Endothelial cell of umbilical vein (primary cell): ENCODE results near the gene USB1. TPM values are rescaled to one million over a fixed set of nuclear protein-coding genes. Genes with fewer than 3 reads are reported as not detected.

Experiments used
- BruUV-seq: library from RNA; stranded (reverse); fragments of 400-500 nt; replicated peaks from 2 replicates; lab custom pipeline; 2021; lab: Mats Ljungman, UMichigan
- CTCF ChIA-PET: fragments of 300-600, 350-600 bp; sonication (Branson Sonifier 250); formaldehyde crosslinking; loops from one replicate; lab custom pipeline; 2021; ENCODE audit warnings: antibody characterized with exemption, inconsistent platforms; lab: Charles Lee
- POLR2A ChIA-PET: fragments of 300-600, 350-600 bp; sonication (Branson Sonifier 250); formaldehyde crosslinking; loops from one replicate; lab custom pipeline; 2021; ENCODE audit warnings: antibody characterized with exemption, inconsistent platforms; lab: Charles Lee
- DNase-seq: peaks from one replicate; pipeline ENCODE4 v3.0.0-alpha.2; 2011; ENCODE audit warnings: low read depth, low spot score
- FAIRE-seq: peaks from 2 replicates; lab custom pipeline; 2011; peaks lifted over from hg19 to GRCh38; lab: Jason Lieb, UNC
- H2AFZ ChIP-seq: 2 replicates; pipeline ENCODE4 v1.6.0; 2012; ENCODE audit warnings: low read depth, low read length, control low read depth, inconsistent platforms
- H3K27ac ChIP-seq: 2 replicates; pipeline ENCODE4 v1.5.1; 2011; ENCODE audit warnings: low read depth, mild to moderate bottlenecking, control low read depth, low read length, moderate library complexity; ENCODE audit not compliant: insufficient read depth
- H3K27me3 ChIP-seq, 2 experiments: 2 replicates each; pipeline versions ENCODE4 v1.6.0 to v1.6.1; 2011; ENCODE audit warnings: low read length in 2 of 2, mixed read lengths in 1 of 2; ENCODE audit not compliant: control insufficient read depth in 2 of 2, insufficient read depth in 2 of 2
- H3K36me3 ChIP-seq, 2 experiments: 2 replicates in 1 of 2; 3 replicates in 1 of 2; pipeline ENCODE4 v1.5.1; 2011; ENCODE audit warnings: low read length in 2 of 2, mild to moderate bottlenecking in 1 of 2, moderate library complexity in 1 of 2; ENCODE audit not compliant: control insufficient read depth in 2 of 2, insufficient read depth in 2 of 2; ENCODE audit errors: extremely low read depth in 1 of 2
- H3K4me1 ChIP-seq: 3 replicates; pipeline ENCODE4 v1.5.1; 2011; ENCODE audit warnings: mild to moderate bottlenecking, low read length; ENCODE audit not compliant: control insufficient read depth, insufficient read depth; ENCODE audit errors: extremely low read depth
- H3K4me2 ChIP-seq: 2 replicates; pipeline ENCODE4 v1.6.1; 2011; ENCODE audit warnings: low read length, control low read depth, mixed read lengths; ENCODE audit not compliant: insufficient read depth
- H3K4me3 ChIP-seq, 3 experiments: fragments of 200-600 bp in 1 of 3; sonication (generic), shearing (Covaris generic) in 1 of 3; replicated peaks in 1 of 3; 2 replicates each; pipeline ENCODE4 v1.5.1; 2011 to 2016; ENCODE audit warnings: control low read depth in 3 of 3, low read length in 3 of 3, mild to moderate bottlenecking in 2 of 3, inconsistent platforms in 1 of 3, low read depth in 1 of 3, moderate library complexity in 1 of 3; ENCODE audit not compliant: insufficient read depth in 1 of 3
- H3K79me2 ChIP-seq: 2 replicates; pipeline ENCODE4 v1.6.0; 2012; ENCODE audit warnings: low read length, inconsistent platforms; ENCODE audit not compliant: control insufficient read depth, insufficient read depth
- H3K9ac ChIP-seq: replicated peaks from 2 replicates; pipeline ENCODE3; 2011; ENCODE audit warnings: low read length, control low read depth; ENCODE audit not compliant: insufficient read depth; ENCODE audit errors: extremely low read depth
- H3K9me1 ChIP-seq: replicated peaks from 3 replicates; pipeline ENCODE4 v1.6.0; 2011; ENCODE audit warnings: mild to moderate bottlenecking, low read length; ENCODE audit not compliant: control insufficient read depth, insufficient read depth; ENCODE audit errors: extremely low read depth
- H3K9me3 ChIP-seq: replicated peaks from 2 replicates; pipeline ENCODE4 v1.5.1; 2012; ENCODE audit warnings: low read length, inconsistent platforms; ENCODE audit not compliant: control insufficient read depth, insufficient read depth
- H4K20me1 ChIP-seq: replicated peaks from 2 replicates; pipeline ENCODE3; 2011; ENCODE audit warnings: mild to moderate bottlenecking, low read length; ENCODE audit not compliant: control insufficient read depth, insufficient read depth; ENCODE audit errors: extremely low read depth
- EZH2 ChIP-seq: IDR thresholded peaks from 2 replicates; pipeline ENCODE4 v1.6.1; 2012; ENCODE audit warnings: borderline replicate concordance, low read depth, mild to moderate bottlenecking, moderate library complexity, low read length, inconsistent platforms; ENCODE audit not compliant: severe bottlenecking
- FOS ChIP-seq: IDR thresholded peaks from 2 replicates; pipeline ENCODE4 v1.6.1; 2011; ENCODE audit warnings: mild to moderate bottlenecking, low read length, moderate library complexity, borderline replicate concordance; ENCODE audit not compliant: insufficient read depth
- GATA2 ChIP-seq: IDR thresholded peaks from 2 replicates; pipeline ENCODE4 v1.7.0; 2011; ENCODE audit warnings: low read depth, mild to moderate bottlenecking, moderate library complexity, mixed read lengths, low read length; ENCODE audit not compliant: insufficient read length, insufficient read depth
- JUN ChIP-seq: IDR thresholded peaks from 2 replicates; pipeline ENCODE4 v1.6.1; 2011; ENCODE audit warnings: borderline replicate concordance, low read depth; ENCODE audit not compliant: insufficient read length, insufficient read depth
- MYC ChIP-seq: IDR thresholded peaks from one replicate; pipeline ENCODE4 v1.6.1; 2011; ENCODE audit warnings: mild to moderate bottlenecking, low read depth, low read length
- POLR2A ChIP-seq: IDR thresholded peaks from 2 replicates; pipeline ENCODE4 v1.6.1; 2012; ENCODE audit warnings: low read depth, mild to moderate bottlenecking, control low read depth, low read length
- POLR2AphosphoS5 ChIP-seq: IDR thresholded peaks from 2 replicates; pipeline ENCODE4 v1.6.1; 2012; ENCODE audit warnings: low read depth, mild to moderate bottlenecking, control low read depth, low read length, moderate library complexity; ENCODE audit not compliant: insufficient read depth
- dilution Hi-C: fragments of 300-500 bp; cut with MboI; formaldehyde crosslinking; loops from one replicate; pipeline ENCODE4 v1.15.0; 2019; ENCODE audit warnings: low sequenced_read_pairs; ENCODE audit not compliant: extremely low pct_ligation_motif_present
- intact Hi-C: fragments of 100-400 bp; cut with micrococcal nuclease; formaldehyde crosslinking; loops from one replicate; pipeline ENCODE4 v1.10.0; 2022
- polyA plus RNA-seq, 4 experiments: library from polyadenylated mRNA; depleted of rRNA in 3 of 4; stranded (reverse) in 3 of 4; unstranded in 1 of 4; fragments of >200 nt; gene quantifications; 2 replicates each; pipeline versions ENCODE4 v1.2.1 to v1.2.3, GENCODE V29; 2011 to 2012; ENCODE audit warnings: missing spikeins in 1 of 4
- total RNA-seq: library from RNA; stranded (reverse); gene quantifications from 2 replicates; pipeline ENCODE4 v1.2.3, GENCODE V29; 2021
- TF ChIP-seq, protein P1 (sequence below): IDR thresholded peaks from 2 replicates; pipeline ENCODE4 v1.6.1; 2011; ENCODE audit not compliant: insufficient read depth, insufficient read length
- TF ChIP-seq, protein P2 (sequence below), 2 donors: IDR thresholded peaks; 1 replicate in 1 of 2; 2 replicates in 1 of 2; pipeline ENCODE4 v1.5.1; 2011; ENCODE audit warnings: low read length in 2 of 2, mild to moderate bottlenecking in 2 of 2, moderate library complexity in 2 of 2, control low read depth in 1 of 2, inconsistent platforms in 1 of 2, low read depth in 1 of 2; ENCODE audit not compliant: insufficient read depth in 1 of 2; ENCODE audit errors: extremely low read depth in 1 of 2

USB1 gene
- total and polyA plus RNA-seq, 2 donors (not counting 3 experiments of a cell fraction or from before 2014, with no cell fraction given), result 64.6 to 83.8 TPM

DNA sequence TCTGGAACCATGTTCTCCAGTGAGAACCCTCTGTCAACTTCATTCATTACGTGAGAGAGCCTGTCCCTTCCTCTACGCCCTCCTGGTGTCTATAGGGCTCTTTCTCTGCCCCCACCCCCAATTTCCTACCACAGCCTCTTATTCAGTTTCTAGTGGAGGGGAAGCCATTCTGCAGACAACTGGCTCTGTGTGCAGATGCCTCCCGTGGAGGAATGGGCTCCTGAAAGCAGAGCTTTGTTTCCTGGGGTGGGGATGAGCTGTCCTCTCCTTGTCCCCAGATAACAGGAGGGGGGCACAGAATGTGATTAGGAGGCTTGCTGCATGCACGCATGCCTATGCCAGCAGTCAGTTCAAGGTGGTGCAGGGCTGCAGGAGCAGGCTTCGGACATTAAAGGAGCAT, 55.9 kb downstream of the USB1 start:
- Histone ChIP-seq H2AFZ (no peak overlapping the region), H3K36me3 (no peaks in the 10 kb centered on the region), H3K9me3 (no peaks in the 10 kb centered on the region), H3K4me2 (no peak overlapping the region), H3K4me1 (no peaks in the 10 kb centered on the region), H3K4me3 (no peak overlapping the region), H3K79me2 (no peaks in the 10 kb centered on the region), H3K9ac (no peak overlapping the region), H4K20me1 (no peaks in the 10 kb centered on the region), H3K27ac (no peak overlapping the region), H3K27me3 (peaks cover 0 to 9% of the 10 kb centered on the region in 2 experiments), H3K9me1 (no peaks in the 10 kb centered on the region)
- POLR2A ChIA-PET, result no interaction called here
- dilution Hi-C loops, result no loop called here
- intact Hi-C loops, result no loop called here
- TF ChIP-seq POLR2AphosphoS5 (no peak), MYC (no peak), POLR2A (no peak), GATA2 (no peak), EZH2 (no peak), FOS (no peak), JUN (no peak)
- TF ChIP-seq, protein P1, sequence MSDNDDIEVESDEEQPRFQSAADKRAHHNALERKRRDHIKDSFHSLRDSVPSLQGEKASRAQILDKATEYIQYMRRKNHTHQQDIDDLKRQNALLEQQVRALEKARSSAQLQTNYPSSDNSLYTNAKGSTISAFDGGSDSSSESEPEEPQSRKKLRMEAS, result no peak
- TF ChIP-seq, protein P2, sequence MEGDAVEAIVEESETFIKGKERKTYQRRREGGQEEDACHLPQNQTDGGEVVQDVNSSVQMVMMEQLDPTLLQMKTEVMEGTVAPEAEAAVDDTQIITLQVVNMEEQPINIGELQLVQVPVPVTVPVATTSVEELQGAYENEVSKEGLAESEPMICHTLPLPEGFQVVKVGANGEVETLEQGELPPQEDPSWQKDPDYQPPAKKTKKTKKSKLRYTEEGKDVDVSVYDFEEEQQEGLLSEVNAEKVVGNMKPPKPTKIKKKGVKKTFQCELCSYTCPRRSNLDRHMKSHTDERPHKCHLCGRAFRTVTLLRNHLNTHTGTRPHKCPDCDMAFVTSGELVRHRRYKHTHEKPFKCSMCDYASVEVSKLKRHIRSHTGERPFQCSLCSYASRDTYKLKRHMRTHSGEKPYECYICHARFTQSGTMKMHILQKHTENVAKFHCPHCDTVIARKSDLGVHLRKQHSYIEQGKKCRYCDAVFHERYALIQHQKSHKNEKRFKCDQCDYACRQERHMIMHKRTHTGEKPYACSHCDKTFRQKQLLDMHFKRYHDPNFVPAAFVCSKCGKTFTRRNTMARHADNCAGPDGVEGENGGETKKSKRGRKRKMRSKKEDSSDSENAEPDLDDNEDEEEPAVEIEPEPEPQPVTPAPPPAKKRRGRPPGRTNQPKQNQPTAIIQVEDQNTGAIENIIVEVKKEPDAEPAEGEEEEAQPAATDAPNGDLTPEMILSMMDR (IDR thresholded peaks at IDR 0.05; ENCODE audit: extremely low read depth in 1 of 2, insufficient read depth in 1 of 2, low read depth in 1 of 2, low read length in 2 of 2), result no peak
- FAIRE-seq (no peak), DNase-seq (no peak)
- BruUV-seq, result no TSS peak
- CTCF ChIA-PET, result interaction anchor here (1.0 kb wide), 1 partner anchor 41 kb away, joined by 3 read pairs; no protein-coding TSS in a partner anchor
